Cardiac fibroblast (primary cell): Measurements from ENCODE around the gene TMEM221.

Experiments
- DNase-seq, 2 donors: peaks; one replicate each; pipeline versions ENCODE4 v3.0.0 to v3.0.0-alpha.2; 2010; ENCODE audit warnings: low read depth in 2 of 2
- H3K4me3 ChIP-seq, 2 donors: replicated peaks in 1 of 2; 1 replicate in 1 of 2; 2 replicates in 1 of 2; pipeline ENCODE4 v1.5.1; 2011; ENCODE audit warnings: low read depth in 2 of 2, low read length in 2 of 2, mild to moderate bottlenecking in 2 of 2, moderate library complexity in 1 of 2
- CTCF ChIP-seq: IDR thresholded peaks from one replicate; pipeline ENCODE4 v1.5.1; 2011; ENCODE audit warnings: low read depth, mild to moderate bottlenecking, low read length, inconsistent platforms

Gene TMEM221

GRCh38 chr19:17441241-17442021 lies 7.0 kb downstream of the TMEM221 start:
- TF ChIP-seq CTCF: peak; percentile 58
- peak; percentile 47 to 56 for DNase-seq
- H3K4me3 ChIP-seq: no peak overlapping the region

GRCh38 chr19:17436874-17437267 lies 11.6 kb downstream of the TMEM221 start:
- no peak for TF ChIP-seq CTCF
- DNase-seq: no peak
- H3K4me3 ChIP-seq: no peak overlapping the region

GRCh38 chr19:17436094-17436873 lies 12.2 kb downstream of the TMEM221 start:
- H3K4me3 ChIP-seq: no peak overlapping the region
- TF ChIP-seq CTCF: no peak
- no peak for DNase-seq

GRCh38 chr19:17435218-17435617 lies 13.2 kb downstream of the TMEM221 start:
- no peak overlapping the region for H3K4me3 ChIP-seq
- DNase-seq: no peak
- no peak for TF ChIP-seq CTCF

GRCh38 chr19:17431417-17431816 lies 17.1 kb downstream of the TMEM221 start:
- no peak for DNase-seq
- TF ChIP-seq CTCF: no peak
- no peak overlapping the region for H3K4me3 ChIP-seq

GRCh38 chr19:17429641-17430113 lies 18.8 kb downstream of the TMEM221 start:
- DNase-seq: no peak
- no peak for TF ChIP-seq CTCF

More at GRCh38 chr19:17429641-17430113, 18.8 kb downstream of the TMEM221 start:
- H3K4me3 ChIP-seq: no peak overlapping the region
